Sigmoid colon (tissue), 7 donors: ENCODE data around the gene PERM1. TPM values are rescaled to one million over a fixed set of nuclear protein-coding genes. Genes with fewer than 3 reads are reported as not detected.
A peak's percentile ranks its signal among the peaks of the same experiment; 100 is the strongest.
"Not testable (repeated sequence)": the region's sequence is repeated elsewhere in the genome, so short reads cannot be mapped to it uniquely, and the experiment has no call there.

ENCODE experiments used
- DNase-seq: peaks from one replicate; pipeline ENCODE4 v3.0.0-alpha.2; 2019
- H3K27ac ChIP-seq, 4 donors: fragments of 200-600 bp; sonication (generic); one replicate each; pipeline ENCODE4 v1.5.1; 2016 to 2019; ENCODE audit warnings: mild to moderate bottlenecking in 1 of 4
- H3K27me3 ChIP-seq, 3 donors: fragments of 200-600 bp; sonication (generic); one replicate each; pipeline ENCODE4 v1.5.1; 2019; ENCODE audit warnings: mild to moderate bottlenecking in 1 of 3
- H3K36me3 ChIP-seq, 4 donors: fragments of 200-600 bp; sonication (generic); one replicate each; pipeline ENCODE4 v1.5.1; 2016 to 2019
- H3K4me1 ChIP-seq, 4 donors: fragments of 200-600 bp; sonication (generic); one replicate each; pipeline ENCODE4 v1.5.1; 2017 to 2019
- H3K4me3 ChIP-seq, 4 donors: fragments of 200-600 bp; sonication (generic); one replicate each; pipeline ENCODE4 v1.5.1; 2017 to 2019; ENCODE audit warnings: mild to moderate bottlenecking in 2 of 4, moderate library complexity in 1 of 4
- H3K9me3 ChIP-seq, 4 donors: fragments of 200-600 bp in 3 of 4; sonication (generic) in 3 of 4; one replicate each; pipeline versions ENCODE4 v1.5.1 to v1.6.1; 2013 to 2019
- EP300 ChIP-seq, 4 donors: sonication (generic); formaldehyde crosslinking; IDR thresholded peaks; one replicate each; pipeline ENCODE4 v1.6.1; 2017; ENCODE audit warnings: antibody characterized with exemption in 4 of 4
- POLR2A ChIP-seq, 2 donors: fragments of 450-650 bp; IDR thresholded peaks; one replicate each; pipeline ENCODE4 v1.6.1; 2016; ENCODE audit warnings: antibody characterized with exemption in 2 of 2, mild to moderate bottlenecking in 2 of 2, moderate library complexity in 2 of 2
- POLR2AphosphoS5 ChIP-seq, 4 donors: sonication (generic); formaldehyde crosslinking; IDR thresholded peaks; one replicate each; pipeline ENCODE4 v1.6.1; 2017; ENCODE audit warnings: antibody characterized with exemption in 4 of 4
- WGBS, 2 donors: extraction: QIAGEN DNeasy Blood & Tissue Kit; methylation state at CpG; one replicate each; pipeline ENCODE4 v1.1.7; 2013; 5-methylcytosine and 5-hydroxymethylcytosine counted together
- intact Hi-C: fragments of 100-400 bp; cut with DNase I; formaldehyde crosslinking; loops from one replicate; pipeline ENCODE4 v1.15.1; 2023
- polyA plus RNA-seq, 3 donors: library from polyadenylated mRNA; stranded (reverse); fragments of 200-250 nt; gene quantifications; one replicate each; pipeline ENCODE4 v1.2.3, GENCODE V29; 2013
- total RNA-seq, 4 donors: library from RNA; depleted of rRNA; stranded (reverse); fragments of >200 nt; gene quantifications; one replicate each; pipeline ENCODE4 v1.1.0, GENCODE V29; 2016
- TF ChIP-seq, protein P1 (sequence below), 4 experiments: fragments of 450-650 bp in 3 of 4; fragments of 200-600 bp in 1 of 4; IDR thresholded peaks; one replicate each; pipeline ENCODE4 v1.5.1; 2016 to 2019; ENCODE audit warnings: antibody characterized with exemption in 4 of 4, mild to moderate bottlenecking in 3 of 4, moderate library complexity in 2 of 4
- donor health status: healthy with polysubstance abuse.
- donor health status: Bipolar disorder and iron deficiency.
- donor health status: healthy.

The PERM1 gene
- total and polyA plus RNA-seq, 7 donors = under 0.01 to 0.69 (median 0.16) TPM; not detected in 4

DNA sequence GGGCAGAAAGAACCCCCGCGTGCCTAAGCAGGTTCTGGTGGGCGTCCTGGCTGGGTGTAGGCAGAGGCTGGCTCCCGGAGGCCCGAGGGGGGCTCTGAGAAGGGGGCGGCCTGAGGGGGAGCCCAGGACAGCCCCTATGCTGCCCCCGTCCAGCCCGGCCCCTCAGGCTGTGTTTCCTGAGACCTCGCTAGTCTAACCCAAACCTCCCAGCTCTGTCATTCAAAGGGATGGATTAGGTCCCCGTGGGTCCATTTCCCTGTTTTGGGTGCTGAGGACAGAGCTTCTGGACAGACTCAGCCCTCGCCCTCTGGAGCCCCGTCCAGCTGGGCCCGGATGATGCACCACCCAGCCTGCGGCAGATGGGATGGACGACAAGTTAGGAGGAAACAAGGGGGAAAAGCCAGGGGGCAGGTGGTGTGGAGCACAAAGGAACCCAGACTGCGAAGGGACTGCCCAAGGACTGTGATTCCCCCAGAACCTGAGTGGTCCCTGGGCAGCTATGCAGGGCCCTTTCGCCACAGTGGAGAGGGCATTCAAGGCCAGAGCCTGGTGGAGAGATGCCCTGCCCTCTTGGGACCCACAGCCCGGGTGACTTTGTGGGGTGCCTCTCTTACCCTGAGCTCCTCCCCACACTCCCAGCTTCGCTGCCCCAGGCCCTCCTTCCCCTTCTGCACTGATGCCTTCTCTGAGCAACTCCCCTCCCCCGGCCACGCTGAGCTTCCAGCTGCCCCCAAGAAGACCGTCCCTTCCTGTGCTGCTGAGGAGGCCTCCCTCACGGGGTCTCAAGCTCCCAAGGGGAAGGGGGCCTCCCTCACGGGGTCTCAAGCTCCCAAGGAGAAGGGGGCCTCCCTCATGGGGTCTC is 15.2 kb upstream of the PERM1 start:
- H3K9me3 ChIP-seq = peaks cover 0 to 4% (median 2%) of the 10 kb centered on the region in 4 donors
- peak; percentile 64 for DNase-seq
- no peak overlapping the region for H3K27ac ChIP-seq
- intact Hi-C loops = no loop called here
- H3K27me3 ChIP-seq = peaks cover 0 to 17% (median 5%) of the 10 kb centered on the region in 3 donors
- 59 to 71% methylated on average over 24 of the region's 24 CpGs for WGBS, 2 donors
- TF ChIP-seq EP300 (IDR thresholded peaks at IDR 0.05) (no peak), POLR2AphosphoS5 (IDR thresholded peaks at IDR 0.05) (no peak), POLR2A (IDR thresholded peaks at IDR 0.05) (no peak)
- TF ChIP-seq, protein P1, sequence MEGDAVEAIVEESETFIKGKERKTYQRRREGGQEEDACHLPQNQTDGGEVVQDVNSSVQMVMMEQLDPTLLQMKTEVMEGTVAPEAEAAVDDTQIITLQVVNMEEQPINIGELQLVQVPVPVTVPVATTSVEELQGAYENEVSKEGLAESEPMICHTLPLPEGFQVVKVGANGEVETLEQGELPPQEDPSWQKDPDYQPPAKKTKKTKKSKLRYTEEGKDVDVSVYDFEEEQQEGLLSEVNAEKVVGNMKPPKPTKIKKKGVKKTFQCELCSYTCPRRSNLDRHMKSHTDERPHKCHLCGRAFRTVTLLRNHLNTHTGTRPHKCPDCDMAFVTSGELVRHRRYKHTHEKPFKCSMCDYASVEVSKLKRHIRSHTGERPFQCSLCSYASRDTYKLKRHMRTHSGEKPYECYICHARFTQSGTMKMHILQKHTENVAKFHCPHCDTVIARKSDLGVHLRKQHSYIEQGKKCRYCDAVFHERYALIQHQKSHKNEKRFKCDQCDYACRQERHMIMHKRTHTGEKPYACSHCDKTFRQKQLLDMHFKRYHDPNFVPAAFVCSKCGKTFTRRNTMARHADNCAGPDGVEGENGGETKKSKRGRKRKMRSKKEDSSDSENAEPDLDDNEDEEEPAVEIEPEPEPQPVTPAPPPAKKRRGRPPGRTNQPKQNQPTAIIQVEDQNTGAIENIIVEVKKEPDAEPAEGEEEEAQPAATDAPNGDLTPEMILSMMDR (IDR thresholded peaks at IDR 0.05) = no peak
- H3K4me3 ChIP-seq = no peak overlapping the region
- no peaks in the 10 kb centered on the region for H3K36me3 ChIP-seq
- H3K4me1 ChIP-seq = peaks cover 0 to 41% (median 31%) of the 10 kb centered on the region in 4 donors

DNA sequence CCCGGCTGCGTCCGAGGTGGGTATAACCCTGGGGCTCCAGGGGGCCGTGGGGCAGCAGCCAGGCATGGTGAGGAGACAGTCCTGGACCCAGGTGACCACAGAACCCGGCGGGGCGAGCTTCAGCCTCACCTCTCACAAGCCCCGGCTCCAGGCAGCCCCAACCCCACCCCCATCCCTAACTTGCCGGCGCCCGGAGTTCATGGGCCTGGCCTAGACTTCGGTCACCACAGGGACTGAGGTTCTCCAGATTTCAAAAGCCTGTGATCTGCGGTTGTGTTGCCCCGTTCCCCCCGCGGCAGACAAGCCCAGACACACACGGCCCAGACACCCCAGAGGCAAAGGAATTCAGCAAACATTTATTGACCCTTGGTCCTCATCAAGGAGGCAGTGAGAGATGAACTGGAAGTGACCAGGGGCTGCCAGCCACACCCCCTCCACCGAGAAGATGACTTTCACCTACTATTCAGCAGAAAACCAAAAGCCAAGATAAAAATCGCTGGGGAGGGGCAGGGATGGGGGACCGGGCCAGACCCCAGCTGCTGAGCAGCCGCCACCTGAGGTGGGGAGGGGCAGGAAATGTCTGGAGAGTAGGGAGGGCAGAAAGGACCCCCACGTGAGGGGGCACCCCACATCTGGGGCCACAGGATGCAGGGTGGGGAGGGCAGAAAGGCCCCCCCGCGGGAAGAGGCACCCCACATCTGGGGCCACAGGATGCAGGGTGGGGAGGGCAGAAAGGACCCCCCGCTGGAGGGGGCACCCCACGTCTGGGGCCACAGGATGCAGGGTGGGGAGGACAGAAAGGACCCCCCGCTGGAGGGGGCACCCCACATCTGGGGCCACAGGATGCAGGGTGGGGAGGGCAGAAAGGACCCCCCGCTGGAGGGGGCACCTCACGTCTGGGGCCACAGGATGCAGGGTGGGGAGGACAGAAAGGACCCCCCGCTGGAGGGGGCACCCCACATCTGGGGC is 14.1 kb upstream of the PERM1 start:
- Histone ChIP-seq H3K27ac (no peak overlapping the region), H3K9me3 (peaks cover 0 to 5% (median 3%) of the 10 kb centered on the region in 4 donors), H3K36me3 (no peaks in the 10 kb centered on the region), H3K4me1 (peaks cover 0 to 30% (median 22%) of the 10 kb centered on the region in 4 donors), H3K27me3 (peaks cover 0 to 17% (median 5%) of the 10 kb centered on the region in 3 donors), H3K4me3 (no peak overlapping the region)
- TF ChIP-seq EP300 (IDR thresholded peaks at IDR 0.05) (no peak), POLR2A (IDR thresholded peaks at IDR 0.05) (no peak), POLR2AphosphoS5 (IDR thresholded peaks at IDR 0.05) (no peak)
- TF ChIP-seq, protein P1 (IDR thresholded peaks at IDR 0.05) = no peak
- DNase-seq = peak; percentile 63
- intact Hi-C loops = no loop called here
- 24 to 32% methylated on average over 30 of the region's 30 CpGs for WGBS, 2 donors

DNA sequence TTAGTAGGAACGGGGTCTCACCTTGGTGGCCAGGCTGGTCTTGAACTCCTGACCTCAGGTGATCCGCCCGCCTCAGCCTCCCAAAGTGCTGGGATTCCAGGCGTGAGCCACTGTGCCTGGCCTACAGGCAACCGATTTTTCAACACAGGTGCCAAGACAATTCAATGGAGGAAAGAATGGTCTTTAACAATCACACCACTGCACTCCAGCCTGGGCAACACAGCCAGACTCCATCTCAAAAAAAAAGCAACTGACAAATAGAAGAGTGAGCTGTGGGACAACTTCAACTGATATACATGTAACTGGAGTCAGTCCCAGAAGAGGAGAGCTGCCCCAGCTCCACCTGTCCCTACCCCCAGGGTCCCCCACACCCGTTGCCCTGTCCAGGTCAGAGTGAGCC is 12.7 kb upstream of the PERM1 start:
- WGBS, 2 donors = 78 to 84% methylated on average over 6 of the region's 6 CpGs
- H3K4me3 ChIP-seq, H3K9me3 ChIP-seq, H3K36me3 ChIP-seq, H3K27ac ChIP-seq, intact Hi-C loops, DNase-seq: not testable (repeated sequence)
- peaks cover 0 to 20% (median 15%) of the 10 kb centered on the region in 4 donors for H3K4me1 ChIP-seq
- H3K27me3 ChIP-seq = peaks cover 0 to 17% (median 3%) of the 10 kb centered on the region in 3 donors

DNA sequence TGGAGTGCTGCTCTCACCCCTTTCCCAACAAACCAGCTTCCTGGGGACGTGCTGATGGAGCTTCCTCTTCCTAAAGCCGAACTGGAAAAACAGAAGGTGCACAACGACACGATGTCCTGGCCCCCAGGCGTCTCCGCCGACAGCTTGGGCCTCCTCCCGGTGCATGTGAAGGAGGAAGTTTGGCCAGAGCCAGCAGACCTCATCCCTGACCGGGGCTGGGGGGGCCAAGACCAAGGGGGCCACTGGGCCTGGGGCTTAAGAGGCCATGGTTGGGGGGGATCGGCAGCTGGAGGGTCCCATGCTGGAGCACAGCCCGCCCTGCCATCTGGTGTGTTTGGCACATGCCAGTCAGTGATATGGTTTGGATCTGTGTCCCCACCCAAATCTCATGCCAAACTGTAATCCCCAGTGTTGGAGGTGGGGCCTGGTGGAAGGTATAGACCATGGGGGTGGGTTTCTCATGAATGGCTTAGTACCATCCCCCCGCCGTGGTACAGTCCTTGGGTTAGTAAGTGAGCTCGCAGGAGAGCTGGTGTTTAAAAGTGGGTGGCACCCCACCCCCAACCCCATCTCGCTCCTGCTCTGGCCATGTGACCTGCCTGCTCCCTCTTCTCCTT is 11.6 kb upstream of the PERM1 start:
- intact Hi-C loops = no loop called here
- peaks cover 0 to 9% (median 0%) of the 10 kb centered on the region in 3 donors for H3K27me3 ChIP-seq
- peaks cover 0 to 10% (median 6%) of the 10 kb centered on the region in 4 donors for H3K4me1 ChIP-seq

More for the DNA sequence above, 11.6 kb upstream of the PERM1 start:
- no peak overlapping the region for H3K4me3 ChIP-seq
- TF ChIP-seq, protein P1 (IDR thresholded peaks at IDR 0.05) = no peak
- no peak for TF ChIP-seq POLR2A (IDR thresholded peaks at IDR 0.05)
- peaks cover 0 to 5% (median 3%) of the 10 kb centered on the region in 4 donors for H3K9me3 ChIP-seq
- whole genome bisulfite sequencing, 2 donors = 77 to 83% methylated on average over 15 of the region's 15 CpGs
- no peak for DNase-seq
- no peak overlapping the region for H3K27ac ChIP-seq
- H3K36me3 ChIP-seq = no peaks in the 10 kb centered on the region
